GM21423 (cell line): ENCODE data around the gene GLOD4.
"Not testable (repeated sequence)": the region's sequence is repeated elsewhere in the genome, so short reads cannot be mapped to it uniquely, and the experiment has no call there.

Source experiments
- ATAC-seq: cut with Tn5 transposase; IDR thresholded peaks from one replicate; pipeline ENCODE4 v1.9.1; 2021; ENCODE audit warnings: mild to moderate bottlenecking, moderate library complexity; ENCODE audit not compliant: unreplicated experiment

The GLOD4 gene, protein sequence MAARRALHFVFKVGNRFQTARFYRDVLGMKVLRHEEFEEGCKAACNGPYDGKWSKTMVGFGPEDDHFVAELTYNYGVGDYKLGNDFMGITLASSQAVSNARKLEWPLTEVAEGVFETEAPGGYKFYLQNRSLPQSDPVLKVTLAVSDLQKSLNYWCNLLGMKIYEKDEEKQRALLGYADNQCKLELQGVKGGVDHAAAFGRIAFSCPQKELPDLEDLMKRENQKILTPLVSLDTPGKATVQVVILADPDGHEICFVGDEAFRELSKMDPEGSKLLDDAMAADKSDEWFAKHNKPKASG

GRCh38 chr17:781805-782731 lies at the start of gene GLOD4, which contains the start of gene MRM3:
TSS of gene GLOD4 (minus strand) at chr17:782280. CDS start at chr17:782255, 25 bp downstream.
TSS of gene MRM3 (plus strand) at chr17:782353. CDS start at chr17:782379, 26 bp downstream.
- ATAC-seq: peak; percentile 82

DNA sequence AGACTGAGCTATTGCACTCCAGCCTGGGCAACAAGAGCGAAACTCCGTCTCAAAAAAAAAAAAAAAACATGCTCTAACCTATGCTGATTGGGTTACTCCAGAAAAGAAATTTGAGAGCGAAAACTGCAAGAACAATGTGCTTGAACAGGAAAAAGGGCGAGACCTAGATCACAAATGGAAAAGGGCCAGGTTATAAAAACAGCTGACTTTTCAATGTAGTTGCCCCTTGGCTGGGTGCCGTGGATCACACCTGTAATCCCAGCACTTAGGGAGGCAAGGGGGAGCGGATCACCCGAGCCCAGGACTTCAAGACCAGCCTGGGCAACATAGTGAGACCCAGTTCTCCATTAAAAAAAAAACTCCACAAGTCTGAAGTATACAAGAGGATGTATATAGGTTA lies 48.9 kb upstream of the GLOD4 start:
- no peak for ATAC-seq

DNA sequence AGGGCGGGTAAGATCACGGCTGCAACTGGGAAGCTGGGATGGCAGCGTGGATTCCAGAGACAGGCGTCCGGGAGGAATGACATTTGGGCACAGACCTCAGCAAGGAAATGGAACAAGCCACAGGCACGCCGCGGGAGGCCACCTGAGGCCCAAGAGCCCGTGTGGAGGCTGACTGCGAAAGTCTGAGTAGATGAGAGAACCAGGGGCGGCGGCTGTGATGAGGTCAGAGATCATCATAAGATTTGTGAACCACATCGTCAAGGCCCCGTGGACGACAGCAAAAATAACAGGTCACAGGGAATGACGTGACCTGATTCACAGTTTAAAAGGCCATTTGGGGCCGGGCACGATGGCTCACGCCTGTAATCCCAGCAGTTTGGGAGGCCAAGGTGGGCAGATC lies 48.3 kb upstream of the GLOD4 start:
- ATAC-seq: no peak

GRCh38 chr17:829614-830013 lies 47.5 kb upstream of the GLOD4 start:
- not testable (repeated sequence) for ATAC-seq

DNA sequence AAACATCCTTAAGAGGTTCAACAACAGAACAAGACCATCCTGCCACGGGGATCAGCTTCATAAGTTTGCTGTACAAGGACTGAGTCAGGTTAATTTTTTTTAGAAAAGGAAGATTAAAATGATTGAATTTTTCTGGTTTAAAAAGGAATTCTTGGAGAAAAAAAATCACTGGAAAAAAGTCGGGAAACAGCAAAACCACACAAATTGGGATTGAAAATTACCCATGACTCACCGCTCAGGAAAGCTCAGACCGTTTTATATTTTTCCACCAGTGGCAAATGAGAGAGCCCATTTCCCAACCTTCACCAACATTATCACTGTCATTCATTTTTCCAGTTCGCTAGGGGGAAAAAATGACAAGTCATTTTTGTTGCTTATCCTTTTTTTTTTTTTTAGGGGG lies 46.7 kb upstream of the GLOD4 start:
- ATAC-seq: no peak

- ATAC-seq: no peak
Observed at GRCh38 chr17:826778-827177, 44.7 kb upstream of the GLOD4 start.

DNA sequence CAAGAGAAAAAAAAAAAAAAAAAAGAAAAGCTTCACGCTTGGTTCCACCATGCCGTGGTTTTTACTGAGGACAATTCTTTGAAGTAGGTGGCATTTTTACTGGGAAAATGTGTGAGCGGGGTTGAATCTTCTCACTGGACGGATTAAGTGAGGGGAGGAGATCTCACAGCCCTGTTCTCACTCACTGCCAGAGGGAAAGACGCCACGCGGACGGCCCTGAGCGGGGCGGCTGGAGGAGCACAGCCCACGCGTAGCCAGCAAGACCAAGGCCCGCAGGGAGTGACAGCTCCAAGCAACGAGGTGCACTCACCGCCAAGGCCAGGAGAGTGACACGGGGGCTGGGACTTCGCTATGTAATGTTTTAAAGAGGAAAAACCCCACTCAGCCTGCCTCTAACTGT lies 43.1 kb upstream of the GLOD4 start:
- no peak for ATAC-seq

GRCh38 chr17:824378-824777 lies 42.3 kb upstream of the GLOD4 start:
- no peak for ATAC-seq

GRCh38 chr17:823501-823902 lies 41.4 kb upstream of the GLOD4 start:
- no peak for ATAC-seq

- no peak for ATAC-seq
Observed at GRCh38 chr17:819251-819650, 37.2 kb upstream of the GLOD4 start.

GRCh38 chr17:814371-814770 lies 32.3 kb upstream of the GLOD4 start:
- ATAC-seq: no peak

DNA sequence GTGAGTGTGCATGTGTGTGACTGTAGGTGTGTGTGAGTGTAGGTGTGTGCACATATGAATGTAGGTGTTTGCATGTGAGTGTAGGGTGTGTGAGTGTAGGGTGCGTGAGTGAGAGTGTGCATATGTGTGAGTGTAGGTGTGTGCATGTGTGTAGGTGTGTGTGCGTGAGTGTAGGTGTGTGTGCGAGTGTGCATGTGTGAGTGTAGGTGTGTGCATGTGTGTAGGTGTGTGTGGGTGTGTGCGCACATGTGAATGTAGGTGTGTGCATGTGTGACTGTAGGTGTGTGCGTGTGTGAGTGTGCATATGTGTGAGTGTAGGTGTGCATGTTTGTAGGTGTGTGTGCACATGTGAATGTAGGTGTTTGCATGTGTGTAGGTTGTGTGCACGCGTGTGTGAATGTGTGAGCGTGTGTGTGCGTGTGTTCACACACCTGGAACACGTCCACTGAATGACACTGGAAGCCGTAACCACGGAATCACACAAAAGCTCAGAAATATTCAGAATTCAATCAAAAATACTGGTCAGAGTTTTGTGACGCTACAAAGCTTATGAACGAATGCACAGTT lies 30.6 kb upstream of the GLOD4 start:
- no peak for ATAC-seq

DNA sequence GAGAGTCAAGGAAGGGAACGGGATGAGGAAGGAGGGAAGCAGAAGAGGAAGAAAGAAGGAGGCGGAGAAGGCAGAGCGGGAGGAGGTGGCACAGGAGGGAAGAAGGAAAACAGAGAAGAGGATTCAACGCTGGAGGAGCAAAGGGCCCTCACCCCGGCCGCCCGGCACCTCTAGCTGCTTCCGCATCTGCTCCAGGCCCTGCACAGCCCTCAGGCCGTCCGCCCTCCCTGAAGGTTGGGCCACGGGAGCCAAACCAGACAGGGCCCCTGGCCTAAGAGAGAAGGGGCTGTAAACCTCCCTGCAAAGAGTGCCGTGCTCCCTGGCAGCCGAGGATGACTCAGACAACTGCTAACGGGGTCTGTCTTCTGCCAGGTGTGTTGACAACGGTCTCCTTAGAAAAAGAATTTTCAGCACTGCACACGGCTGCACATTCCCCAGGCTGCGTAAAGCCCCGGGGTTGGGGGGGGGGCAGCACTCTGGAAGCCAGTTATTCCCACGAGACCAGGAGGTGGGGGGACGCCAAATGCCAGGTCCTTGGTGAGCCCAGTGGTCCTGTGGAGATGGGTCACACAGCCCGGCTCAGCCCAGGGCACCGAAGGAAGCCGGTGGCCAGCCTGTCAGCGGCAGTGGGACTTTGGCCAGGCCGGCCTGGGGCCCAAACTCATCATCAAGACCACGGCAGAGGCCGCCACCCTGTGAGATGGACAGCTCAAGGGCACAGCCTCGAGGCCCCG lies 29.1 kb upstream of the GLOD4 start:
- no peak for ATAC-seq

DNA sequence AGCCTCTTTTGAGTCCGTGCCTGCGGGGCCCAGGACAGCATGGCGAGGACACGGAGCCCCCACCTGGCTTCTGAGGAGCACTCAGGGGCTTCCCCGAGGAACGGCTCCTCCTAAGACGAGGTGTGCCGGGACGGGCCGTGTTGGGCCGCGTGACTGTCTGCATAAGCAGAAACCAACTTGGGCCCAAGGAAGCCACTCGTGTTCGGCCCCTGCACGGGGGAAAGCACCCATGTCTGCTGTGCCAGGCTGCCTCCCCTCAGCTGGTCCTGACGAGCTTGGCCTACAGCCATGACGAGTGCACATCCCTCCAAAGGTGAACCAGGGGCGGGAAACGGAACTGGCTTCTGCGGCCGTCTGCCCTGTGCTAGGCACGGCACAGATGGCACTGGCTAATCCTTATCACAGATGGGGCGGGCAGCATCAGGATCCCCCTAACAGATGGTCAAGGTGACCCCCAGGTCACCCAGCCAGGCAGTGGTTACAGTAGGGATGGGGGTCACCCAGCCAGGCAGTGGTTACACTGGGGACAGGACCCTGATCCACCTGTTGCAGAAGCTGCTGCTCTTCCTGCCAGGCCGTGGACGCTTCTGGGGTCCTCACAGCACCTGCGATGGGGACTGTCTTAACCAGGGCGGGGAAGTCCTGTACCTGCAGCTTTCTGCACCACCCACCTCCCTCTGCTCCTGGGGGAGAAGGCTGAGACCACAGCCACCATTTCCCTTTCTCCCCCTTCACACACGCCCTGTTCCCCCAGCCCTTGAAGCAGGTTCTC lies 25.6 kb upstream of the GLOD4 start:
- no peak for ATAC-seq

GRCh38 chr17:806781-807522 lies 24.9 kb upstream of the GLOD4 start:
- no peak for ATAC-seq

DNA sequence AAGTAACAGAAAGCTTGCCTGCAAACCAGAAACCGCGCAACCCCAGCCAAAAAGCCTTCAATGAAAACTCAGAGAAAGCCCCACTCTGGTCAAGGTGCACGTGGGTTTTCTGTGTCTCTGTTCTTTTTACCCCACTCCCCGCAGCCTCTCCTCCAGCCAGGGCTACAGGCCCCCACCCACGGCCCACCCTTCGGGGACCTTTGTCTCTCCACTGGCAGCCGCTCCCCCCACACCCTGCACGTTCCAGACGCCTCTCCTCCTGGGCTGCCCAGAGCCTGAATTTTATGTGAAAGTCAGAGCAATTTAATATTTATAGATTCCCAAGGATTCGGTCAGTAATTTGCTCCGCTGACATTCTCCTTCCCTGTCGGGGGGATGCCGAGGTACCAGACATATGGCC lies 24.3 kb upstream of the GLOD4 start:
- ATAC-seq: no peak

- ATAC-seq: not testable (repeated sequence)
Observed at GRCh38 chr17:805886-806285, 23.8 kb upstream of the GLOD4 start.

GRCh38 chr17:804541-805435 lies 22.7 kb upstream of the GLOD4 start:
- ATAC-seq: no peak
